Spinal cord (tissue), 10 donors: ENCODE data around the gene IFI30. TPM values are rescaled to one million over a fixed set of nuclear protein-coding genes. Genes with fewer than 3 reads are reported as not detected.

ENCODE experiments used
- DNase-seq, 6 donors: peaks; one replicate each; pipeline versions ENCODE4 v3.0.0 to v3.0.0-alpha.2; 2013 to 2015; ENCODE audit warnings: low spot score in 6 of 6, low read depth in 4 of 6
- H3K27ac ChIP-seq: one replicate; pipeline ENCODE4 v1.5.1; 2013; ENCODE audit warnings: low read depth, low read length, control low read depth
- H3K27me3 ChIP-seq: one replicate; pipeline ENCODE4 v1.6.1; 2013; ENCODE audit warnings: low read length; ENCODE audit not compliant: control insufficient read depth, insufficient read depth
- H3K36me3 ChIP-seq: one replicate; pipeline ENCODE4 v1.6.1; 2013; ENCODE audit warnings: low read length; ENCODE audit not compliant: control insufficient read depth, insufficient read depth
- H3K4me1 ChIP-seq: one replicate; pipeline ENCODE4 v1.6.1; 2013; ENCODE audit warnings: low read length; ENCODE audit not compliant: control insufficient read depth, insufficient read depth
- H3K4me3 ChIP-seq: one replicate; pipeline ENCODE4 v1.5.1; 2013; ENCODE audit warnings: low read depth, low read length, control low read depth
- H3K9me3 ChIP-seq: one replicate; pipeline ENCODE4 v1.6.1; 2013; ENCODE audit warnings: low read length; ENCODE audit not compliant: control insufficient read depth, insufficient read depth
- WGBS: methylation state at CpG from one replicate; pipeline ENCODE4 v1.1.5; 2013; ENCODE audit warnings: missing lambda C conversion rate; ENCODE audit not compliant: insufficient coverage; 5-methylcytosine and 5-hydroxymethylcytosine counted together
- polyA plus RNA-seq, 2 donors: library from polyadenylated mRNA; unstranded; fragments of 120-200 nt; gene quantifications; one replicate each; pipeline ENCODE4 v1.2.1, GENCODE V29; 2013; ENCODE audit not compliant: insufficient read length in 2 of 2
- total RNA-seq, 2 donors: library from RNA; depleted of rRNA in 1 of 2; stranded (reverse); fragments of 120-200 nt in 1 of 2; fragments of >200 nt in 1 of 2; gene quantifications; one replicate each; pipeline versions ENCODE4 v1.2.3 to v1.2.4, GENCODE V29; 2013 to 2014
- donor health status: healthy.

IFI30 gene
- total and polyA plus RNA-seq, 4 donors, result 1.9 to 14.6 (median 6.5) TPM

DNA sequence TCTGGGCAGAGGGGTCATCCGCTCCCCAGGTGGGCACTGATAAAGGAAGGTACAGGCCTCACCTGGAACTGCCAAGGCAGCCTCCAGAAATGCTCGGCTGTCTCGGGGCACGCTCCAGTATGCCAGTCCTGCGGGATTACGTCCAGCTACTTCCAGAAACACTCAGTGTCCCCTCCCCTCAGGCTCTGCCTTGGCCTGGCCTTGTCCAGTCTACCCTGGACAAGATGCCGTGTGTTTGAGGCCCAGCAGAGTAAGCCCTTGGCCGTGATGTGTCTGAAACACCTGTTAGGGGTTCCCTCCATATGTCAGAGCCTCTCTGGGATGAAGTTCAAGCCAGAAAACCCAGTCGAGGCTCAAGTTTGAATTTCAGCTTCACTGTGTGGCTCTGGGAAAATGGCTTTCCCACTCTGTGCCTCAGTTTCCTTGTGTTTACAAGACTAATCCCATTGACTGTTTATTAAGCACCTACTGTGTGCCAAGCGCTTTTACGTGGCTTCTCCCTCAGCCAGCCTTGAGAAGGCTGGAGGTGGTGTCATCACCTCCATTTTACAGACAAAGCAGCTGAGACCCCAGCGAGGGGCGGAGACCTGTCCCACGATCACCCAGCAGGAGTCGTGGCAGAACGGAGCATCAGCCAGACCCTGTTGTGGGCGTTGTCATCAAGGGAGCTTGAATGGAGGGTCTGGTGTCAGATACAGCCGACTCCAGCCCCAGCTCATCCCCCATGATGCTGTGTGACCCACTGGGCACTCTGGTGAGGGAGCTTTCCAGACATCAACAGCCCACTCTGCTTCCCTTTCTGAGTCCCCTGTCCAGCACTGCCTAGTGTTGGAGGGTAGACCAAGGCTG is 22.6 kb upstream of the IFI30 start:
- Histone ChIP-seq H3K27me3 (no peaks in the 10 kb centered on the region), H3K4me3 (no peak overlapping the region), H3K9me3 (no peaks in the 10 kb centered on the region), H3K4me1 (peaks cover 38% of the 10 kb centered on the region), H3K36me3 (peaks cover 56% of the 10 kb centered on the region), H3K27ac (no peak overlapping the region)
- DNase-seq, result no peak
- 82% methylated on average over 12 of the region's 18 CpGs for WGBS

- Histone ChIP-seq H3K4me1 (peaks cover 51% of the 10 kb centered on the region), H3K27ac (peak overlapping the region; percentile 98), H3K4me3 (peak overlapping the region; percentile 88), H3K9me3 (no peaks in the 10 kb centered on the region), H3K36me3 (peaks cover 57% of the 10 kb centered on the region), H3K27me3 (no peaks in the 10 kb centered on the region)
- DNase-seq, result peak; percentile 95 to 100 (median 98)
- WGBS, result under 1% methylated on average over 22 of the region's 22 CpGs
These were observed 21.2 kb upstream of the IFI30 start for GRCh38 chr19:18152442-18152816.

DNA sequence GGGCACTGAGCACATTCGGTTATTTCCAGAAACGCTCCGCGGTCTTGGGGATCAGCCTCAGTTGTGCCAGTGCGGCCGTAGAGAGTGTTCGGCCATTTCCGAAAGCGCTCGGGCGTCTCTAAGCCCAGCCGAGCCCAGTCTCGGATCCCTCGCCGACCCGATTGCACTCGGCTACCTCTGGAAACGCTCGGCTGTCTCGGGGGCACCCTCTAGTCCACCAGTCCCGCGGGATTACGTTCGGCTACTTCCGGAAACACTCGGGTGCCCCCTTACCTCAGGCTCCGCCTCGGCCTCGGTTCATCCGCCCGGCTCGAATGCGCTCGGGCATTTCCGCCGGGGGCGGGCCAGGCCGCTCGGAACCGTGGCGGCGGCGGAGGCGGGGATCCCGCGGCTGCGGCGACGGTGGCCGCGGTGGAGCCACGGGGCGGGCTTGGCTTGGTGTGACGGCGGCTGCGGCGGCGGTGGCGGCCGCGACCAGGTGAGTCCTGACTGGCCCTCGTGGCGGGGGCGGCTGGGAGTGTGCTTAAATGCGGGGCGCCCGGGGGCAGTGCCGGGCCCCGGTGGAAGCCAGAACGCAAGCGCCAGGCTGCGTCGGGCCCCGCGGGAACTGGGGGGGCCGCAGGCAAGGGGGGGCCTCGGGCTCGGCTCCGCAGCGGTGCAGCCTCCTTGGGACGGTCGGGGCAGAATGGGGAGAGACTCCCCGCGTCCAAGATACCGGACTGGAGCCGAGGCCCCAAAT is 20.6 kb upstream of the IFI30 start, which contains the start of gene PIK3R2:
Gene PIK3R2, plus strand, starts transcription at position 347 of the 739 bp plus-strand sequence. CDS start 2,717 bp downstream, outside the sequence.
- peaks cover 56% of the 10 kb centered on the region for H3K36me3 ChIP-seq
- under 1% methylated on average over 86 of the region's 86 CpGs for WGBS
- H3K4me3 ChIP-seq, result peak within 1 kb of the TSS; percentile 88
- H3K9me3 ChIP-seq, result no peaks in the 10 kb centered on the region
- peak; percentile 99 to 100 (median 100) for DNase-seq
- peaks cover 56% of the 10 kb centered on the region for H3K4me1 ChIP-seq
- H3K27me3 ChIP-seq, result no peaks in the 10 kb centered on the region
- H3K27ac ChIP-seq, result peak within 1 kb of the TSS; percentile 98

DNA sequence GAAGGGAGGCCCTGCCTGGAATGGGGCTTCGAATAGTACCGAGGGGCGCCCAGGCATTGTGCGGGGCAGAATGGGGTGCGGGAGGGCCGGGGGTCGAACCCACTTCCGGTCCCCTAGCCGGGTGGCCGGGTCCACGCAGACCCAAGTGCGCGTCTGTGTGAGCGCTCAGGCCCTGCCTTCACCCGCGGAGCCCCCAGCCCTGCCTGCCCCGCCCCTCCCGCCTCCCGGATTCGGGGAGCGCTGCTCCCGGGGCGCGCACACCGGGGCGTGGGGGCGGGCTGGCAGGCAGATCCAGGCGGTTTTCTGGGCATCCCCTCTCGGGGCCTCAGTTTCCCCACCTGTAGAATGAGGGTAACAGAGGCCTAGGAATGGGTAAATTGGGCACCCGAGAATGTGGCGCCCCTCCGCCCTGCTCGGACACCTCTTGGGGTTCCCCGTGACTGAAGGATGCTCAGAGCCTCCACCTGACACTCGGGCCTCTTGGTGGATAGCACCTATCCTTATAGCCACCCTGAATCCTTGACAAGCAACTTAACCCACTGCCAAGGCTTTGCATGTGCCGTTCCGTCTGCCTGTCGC is 20.0 kb upstream of the IFI30 start:
- WGBS, result 3% methylated on average over 38 of the region's 38 CpGs
- Histone ChIP-seq H3K4me1 (peaks cover 63% of the 10 kb centered on the region), H3K27me3 (no peaks in the 10 kb centered on the region), H3K9me3 (no peaks in the 10 kb centered on the region), H3K36me3 (peaks cover 50% of the 10 kb centered on the region), H3K4me3 (peak overlapping the region; percentile 88), H3K27ac (peak overlapping the region; percentile 67)
- peak in 1 of 6 donors; percentile 34 for DNase-seq

DNA sequence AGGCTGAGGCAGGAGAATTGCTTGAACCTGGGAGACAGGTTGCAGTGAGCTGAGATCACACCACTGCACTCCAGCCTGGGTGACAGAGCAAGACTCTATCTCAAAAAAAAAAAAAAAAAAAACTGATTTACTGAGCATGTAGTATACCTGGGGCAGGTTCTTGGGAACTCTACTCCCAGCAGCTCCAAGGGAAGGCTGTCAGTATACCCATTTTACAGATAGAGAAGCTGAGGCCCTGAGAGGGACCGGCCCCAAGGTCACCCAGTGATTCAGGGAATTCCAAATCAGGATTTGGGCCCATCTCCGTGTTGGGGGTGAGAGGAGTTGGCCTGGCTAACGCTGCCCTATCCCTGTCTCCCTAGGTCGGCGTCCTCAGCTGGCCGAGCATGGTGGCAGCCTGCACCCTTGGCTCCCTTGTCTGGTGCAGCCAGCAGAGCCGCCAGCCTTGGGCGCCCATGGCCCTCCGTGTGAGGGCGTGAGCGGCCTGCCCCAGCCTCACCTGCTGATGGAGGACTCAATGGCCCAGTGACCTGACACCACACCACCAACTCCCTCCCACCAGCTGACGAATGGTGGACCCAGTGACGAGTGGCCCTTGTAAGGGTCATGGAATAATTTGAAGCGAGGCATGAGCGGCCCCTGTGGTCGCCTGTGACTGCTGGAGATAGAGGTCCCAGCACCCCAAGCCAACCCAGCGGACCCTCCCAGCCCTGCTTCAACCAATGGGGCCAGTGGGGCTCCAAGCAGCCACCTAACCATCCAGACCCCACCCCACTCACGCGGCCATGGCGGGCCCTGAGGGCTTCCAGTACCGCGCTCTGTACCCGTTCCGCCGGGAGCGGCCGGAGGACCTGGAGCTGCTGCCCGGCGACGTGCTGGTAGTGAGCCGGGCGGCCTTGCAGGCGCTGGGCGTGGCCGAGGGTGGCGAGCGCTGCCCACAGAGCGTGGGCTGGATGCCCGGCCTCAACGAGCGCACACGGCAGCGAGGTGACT is 18.2 kb upstream of the IFI30 start:
- H3K4me3 ChIP-seq, result no peak overlapping the region
- no peak overlapping the region for H3K27ac ChIP-seq
- H3K4me1 ChIP-seq, result peaks cover 67% of the 10 kb centered on the region
- H3K36me3 ChIP-seq, result peaks cover 46% of the 10 kb centered on the region
- no peaks in the 10 kb centered on the region for H3K9me3 ChIP-seq
- 97% methylated on average over 37 of the region's 43 CpGs for WGBS
- H3K27me3 ChIP-seq, result no peaks in the 10 kb centered on the region
- no peak for DNase-seq

DNA sequence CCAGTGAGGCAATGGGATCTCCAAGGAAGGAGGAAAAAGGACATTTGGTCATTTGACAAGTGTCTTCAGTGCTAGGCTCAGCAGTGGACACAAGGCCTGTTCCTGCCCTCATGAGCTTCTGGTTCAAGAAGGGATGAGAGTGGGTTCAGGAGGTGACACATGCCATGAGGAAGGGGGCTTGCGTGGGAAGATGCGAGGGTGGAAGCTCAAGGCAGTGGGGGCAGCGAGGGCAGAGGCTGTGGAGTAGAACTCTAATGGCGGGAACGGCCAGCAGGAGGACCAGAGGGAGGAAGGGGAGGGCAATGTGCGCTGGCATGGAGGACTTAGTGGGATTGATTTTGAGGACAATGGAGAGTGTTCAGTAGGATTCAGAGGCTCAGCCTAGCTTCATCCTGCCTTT is 17.3 kb upstream of the IFI30 start:
- Histone ChIP-seq H3K9me3 (no peaks in the 10 kb centered on the region), H3K27ac (peak overlapping the region; percentile 87), H3K27me3 (no peaks in the 10 kb centered on the region), H3K4me1 (peaks cover 70% of the 10 kb centered on the region), H3K4me3 (no peak overlapping the region), H3K36me3 (peaks cover 48% of the 10 kb centered on the region)
- WGBS, result 85% methylated on average over 5 of the region's 6 CpGs
- peak in 1 of 6 donors; percentile 21 for DNase-seq

GRCh38 chr19:18156841-18157464 is 16.7 kb upstream of the IFI30 start:
- Histone ChIP-seq H3K9me3 (no peaks in the 10 kb centered on the region), H3K4me1 (peaks cover 69% of the 10 kb centered on the region), H3K4me3 (no peak overlapping the region), H3K36me3 (peaks cover 52% of the 10 kb centered on the region), H3K27ac (peak overlapping the region; percentile 87), H3K27me3 (no peaks in the 10 kb centered on the region)
- 18% methylated on average over 18 of the region's 22 CpGs for WGBS
- peak in 5 of 6 donors; percentile 64 to 95 (median 72) for DNase-seq

DNA sequence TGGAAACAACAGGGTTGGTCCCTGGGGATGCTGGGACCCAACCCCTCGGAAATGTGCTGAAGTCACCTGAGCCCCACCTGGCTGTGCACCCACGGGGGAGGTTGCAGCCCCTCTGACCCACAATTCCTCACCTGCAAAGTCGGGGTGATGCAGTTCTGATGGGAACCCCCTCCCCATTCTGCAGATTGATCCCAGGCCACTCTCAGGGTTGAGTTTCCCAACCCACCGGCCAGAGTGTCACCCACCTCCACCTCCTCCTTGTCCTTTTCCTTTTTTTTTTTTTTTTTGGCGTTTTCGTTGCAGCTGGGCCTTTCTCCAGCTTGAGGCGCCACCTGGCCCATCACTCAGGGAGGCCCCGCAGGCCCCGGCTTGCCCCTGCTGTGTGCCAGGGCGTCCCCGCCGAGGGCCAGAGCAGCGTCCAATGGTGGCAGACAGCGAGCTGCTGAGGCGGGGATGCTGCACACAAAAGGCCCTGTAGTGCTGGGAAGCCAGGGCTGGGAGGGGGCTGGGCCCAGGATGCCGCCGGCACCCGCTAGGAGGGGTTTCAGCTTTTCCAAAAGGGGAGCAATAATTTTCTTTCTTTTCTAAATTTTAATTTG is 16.0 kb upstream of the IFI30 start:
- H3K36me3 ChIP-seq, result peaks cover 58% of the 10 kb centered on the region
- no peak overlapping the region for H3K4me3 ChIP-seq
- WGBS, result 5% methylated on average over 13 of the region's 18 CpGs
- no peaks in the 10 kb centered on the region for H3K27me3 ChIP-seq
- H3K9me3 ChIP-seq, result no peaks in the 10 kb centered on the region
- DNase-seq, result peak in 5 of 6 donors; percentile 42 to 92 (median 57)
- H3K27ac ChIP-seq, result peak overlapping the region; percentile 87
- H3K4me1 ChIP-seq, result peaks cover 63% of the 10 kb centered on the region
